DMS 273 (cell line): ENCODE results near the gene APIP.

Experiments used
- DNase-seq: peaks from one replicate; lab custom pipeline; 2025; ENCODE audit not compliant: unreplicated experiment; lab: John Stamatoyannopoulos, UW

Gene APIP, protein sequence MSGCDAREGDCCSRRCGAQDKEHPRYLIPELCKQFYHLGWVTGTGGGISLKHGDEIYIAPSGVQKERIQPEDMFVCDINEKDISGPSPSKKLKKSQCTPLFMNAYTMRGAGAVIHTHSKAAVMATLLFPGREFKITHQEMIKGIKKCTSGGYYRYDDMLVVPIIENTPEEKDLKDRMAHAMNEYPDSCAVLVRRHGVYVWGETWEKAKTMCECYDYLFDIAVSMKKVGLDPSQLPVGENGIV

DNA sequence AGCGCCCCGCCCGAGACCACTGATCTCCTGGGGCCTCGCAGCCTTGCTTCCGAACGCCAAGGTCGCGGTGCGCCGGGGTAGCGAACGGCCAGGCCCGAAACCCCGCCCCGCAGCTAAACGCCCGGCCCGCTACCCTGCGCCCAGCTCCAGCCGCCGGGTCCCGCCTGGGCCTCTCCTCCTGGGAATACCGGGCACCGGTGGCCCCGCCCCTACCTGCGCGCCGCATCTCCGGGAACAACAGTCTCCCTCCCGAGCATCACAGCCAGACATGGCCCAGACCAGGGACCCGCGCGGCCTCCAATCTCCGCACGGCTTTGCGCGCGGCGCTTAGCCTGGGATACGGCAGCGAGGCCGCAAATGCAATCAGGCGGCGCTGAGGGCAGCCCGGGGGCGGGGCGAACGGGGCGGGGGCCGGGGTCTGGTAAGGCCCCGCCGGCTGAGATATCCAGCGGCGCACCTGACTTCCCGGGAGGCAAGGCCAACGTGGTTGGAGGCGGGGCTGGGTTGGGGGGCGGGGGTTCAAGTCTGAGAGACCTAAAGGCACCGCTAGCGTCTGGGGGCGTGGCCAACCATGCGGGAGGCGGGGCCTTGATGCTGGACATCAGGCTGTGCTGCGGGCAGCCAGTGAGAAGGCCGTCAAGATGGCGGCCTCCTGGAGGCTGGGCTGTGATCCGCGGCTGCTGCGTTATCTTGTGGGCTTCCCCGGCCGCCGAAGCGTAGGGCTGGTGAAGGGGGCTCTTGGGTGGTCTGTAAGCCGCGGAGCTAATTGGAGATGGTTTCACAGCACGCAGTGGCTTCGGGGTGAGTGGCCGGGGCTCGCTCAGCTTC lies at the start of gene APIP, which contains the start of gene PDHX:
Gene APIP (minus strand): TSS at position 365 of the 828 bp plus-strand sequence. CDS start 95 bp downstream, at position 270.
Gene PDHX (plus strand): TSS at position 604 of the 828 bp plus-strand sequence. CDS start 38 bp downstream, at position 642.
- peak; percentile 97 for DNase-seq

DNA sequence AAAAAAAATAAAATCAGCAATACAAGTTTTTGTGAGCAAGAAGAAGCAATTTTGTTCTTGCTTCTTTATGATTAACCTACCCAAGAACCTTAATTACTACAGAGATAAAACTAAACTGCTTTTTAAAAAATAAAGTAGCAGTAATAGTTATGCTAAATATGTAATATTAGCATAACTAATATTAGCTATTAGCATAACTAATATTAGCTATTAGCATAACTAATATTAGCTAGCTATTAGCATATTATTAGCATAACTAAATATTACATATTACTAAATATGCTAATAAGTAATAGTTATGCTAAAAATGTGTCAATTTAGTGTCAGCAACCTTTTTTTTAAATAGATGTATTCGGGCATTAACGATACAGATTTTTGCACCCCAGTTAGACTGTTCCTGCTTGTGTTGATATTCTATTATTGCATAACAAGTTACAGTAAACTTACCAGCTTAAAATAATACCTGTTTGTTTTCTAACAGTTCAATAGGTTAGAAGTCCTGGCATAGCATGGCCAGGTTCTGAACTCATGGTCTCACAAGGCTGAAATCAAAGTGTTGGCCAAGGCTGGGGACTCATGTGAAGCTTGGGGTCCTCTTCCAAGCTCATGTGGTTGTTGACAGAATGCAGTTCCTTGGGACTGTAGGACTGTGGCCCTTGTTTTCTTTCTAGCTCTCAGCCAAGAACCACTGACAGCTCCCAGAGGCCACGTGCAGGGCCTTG lies 48.6 kb upstream of the APIP start:
- DNase-seq, result no peak

DNA sequence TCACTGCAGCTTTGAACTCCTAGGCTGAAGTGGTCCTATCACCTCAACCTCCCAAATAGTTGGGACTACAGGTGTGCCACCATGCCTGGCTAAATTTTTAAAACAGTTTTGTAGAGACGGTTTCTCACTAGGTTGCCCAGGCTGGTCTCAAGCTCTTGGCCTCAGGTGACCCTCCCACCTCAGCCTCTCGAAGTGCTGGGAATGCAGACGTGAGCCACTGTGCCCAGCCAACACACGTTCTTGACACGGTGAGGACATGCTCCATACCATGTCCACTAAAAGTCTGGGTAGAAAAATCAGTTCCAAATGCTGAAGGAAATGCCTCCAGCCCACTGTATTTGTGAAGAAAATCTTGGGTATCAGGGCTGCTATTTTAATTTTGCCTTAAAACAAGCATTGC lies 47.2 kb upstream of the APIP start:
- no peak for DNase-seq

DNA sequence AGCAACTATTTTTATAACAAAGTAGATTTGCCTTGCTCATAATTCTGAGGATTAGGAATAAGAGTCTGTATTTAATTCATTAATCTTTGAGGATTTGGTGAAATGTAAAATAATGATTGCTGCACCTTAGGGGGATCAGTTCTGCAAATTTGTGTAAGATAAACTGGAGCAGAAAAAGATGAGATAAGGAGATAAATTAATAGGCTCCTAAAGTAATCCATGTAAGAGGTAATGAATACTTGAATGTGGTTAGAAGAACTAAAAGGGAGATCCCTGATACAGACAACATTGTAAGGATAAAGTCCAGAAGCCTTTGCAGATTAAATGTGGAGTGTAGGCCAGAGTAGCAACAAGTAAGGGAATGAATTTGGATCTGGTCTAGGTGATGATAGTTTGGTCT lies 45.9 kb upstream of the APIP start:
- no peak for DNase-seq

DNA sequence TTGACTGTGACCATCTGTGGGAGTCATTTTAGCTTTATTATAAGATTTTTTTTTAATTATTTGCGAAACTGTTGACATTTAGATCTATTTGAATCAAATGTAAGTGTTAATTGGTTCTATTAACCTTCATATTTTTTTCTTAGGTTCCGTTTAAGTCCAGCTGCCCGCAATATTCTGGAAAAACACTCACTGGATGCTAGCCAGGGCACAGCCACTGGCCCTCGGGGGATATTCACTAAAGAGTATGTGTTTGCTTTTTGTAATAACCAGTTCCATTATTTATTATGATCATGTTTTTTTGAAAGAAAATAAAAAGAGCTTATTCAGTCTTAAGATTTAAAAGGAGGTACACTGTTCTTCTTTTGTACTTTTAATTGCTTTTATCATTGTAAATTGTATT lies 44.1 kb upstream of the APIP start:
- no peak for DNase-seq

DNA sequence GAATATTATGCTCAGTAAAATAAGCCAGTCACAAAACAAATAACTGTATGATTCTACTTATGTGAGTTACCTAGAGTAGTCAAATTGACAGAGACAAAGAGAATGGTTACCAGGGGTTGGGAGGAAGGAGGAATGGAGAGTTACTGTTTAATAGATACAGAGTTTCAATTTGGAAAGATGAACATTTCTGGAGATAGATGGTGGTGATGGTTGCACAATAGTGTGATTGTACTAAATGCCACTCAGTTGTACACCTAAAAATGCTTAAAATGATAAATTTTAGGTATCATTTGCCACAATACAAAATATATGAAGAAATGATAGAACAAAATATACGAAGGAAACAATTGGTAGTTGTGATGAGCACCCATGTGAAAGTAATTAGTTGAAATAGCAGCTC lies 43.6 kb upstream of the APIP start:
- no peak for DNase-seq

DNA sequence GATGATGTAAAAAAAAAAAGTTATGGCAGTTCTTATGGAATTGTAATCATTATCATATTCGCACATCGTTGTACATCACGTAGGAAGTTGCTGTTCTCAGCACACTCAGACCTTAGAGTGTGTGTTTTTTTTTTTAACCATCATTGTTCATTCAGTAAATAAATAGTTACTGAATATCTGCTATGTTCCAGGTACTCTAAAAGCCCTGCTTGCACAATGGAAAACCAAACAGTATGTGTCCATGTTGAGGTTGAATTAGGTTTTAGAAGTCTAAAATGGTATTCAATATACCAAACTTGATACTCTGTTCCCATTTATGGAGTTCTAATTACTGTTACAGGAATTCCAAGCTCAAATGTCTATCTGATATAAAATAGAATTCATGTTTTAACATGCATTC lies 41.4 kb upstream of the APIP start:
- no peak for DNase-seq

DNA sequence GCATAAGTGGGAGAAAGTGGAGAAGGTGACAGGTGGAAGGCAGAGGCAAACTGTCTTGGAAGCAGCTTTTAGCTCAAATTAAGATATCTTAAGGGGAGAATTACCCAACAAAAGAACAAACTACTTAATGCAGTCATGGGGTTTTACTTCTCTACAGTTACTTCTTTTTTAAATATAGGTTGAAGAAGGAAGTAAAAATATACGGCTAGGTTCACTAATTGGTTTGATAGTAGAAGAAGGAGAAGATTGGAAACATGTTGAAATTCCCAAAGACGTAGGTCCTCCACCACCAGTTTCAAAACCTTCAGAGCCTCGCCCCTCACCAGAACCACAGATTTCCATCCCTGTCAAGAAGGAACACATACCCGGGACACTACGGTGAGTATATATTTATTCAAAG lies 41.0 kb upstream of the APIP start:
- DNase-seq, result no peak

DNA sequence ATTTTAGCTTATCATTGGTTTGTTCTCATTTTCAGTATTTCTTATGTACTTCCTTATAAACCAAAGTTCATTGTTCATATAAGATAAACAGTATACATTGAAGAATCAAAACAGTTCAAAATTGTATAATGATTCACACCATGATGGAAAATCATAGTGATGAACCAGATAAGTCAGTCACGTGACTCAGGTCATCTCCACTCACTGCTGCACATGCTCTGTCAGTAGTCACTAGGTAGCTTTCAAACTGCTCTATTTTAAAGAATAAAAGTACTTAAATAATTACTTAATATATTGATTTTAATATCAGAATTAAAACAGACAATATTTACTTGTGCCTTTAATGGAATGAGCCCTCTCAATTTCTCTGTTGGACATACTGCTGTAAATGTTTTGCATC lies 37.8 kb upstream of the APIP start:
- no peak for DNase-seq

DNA sequence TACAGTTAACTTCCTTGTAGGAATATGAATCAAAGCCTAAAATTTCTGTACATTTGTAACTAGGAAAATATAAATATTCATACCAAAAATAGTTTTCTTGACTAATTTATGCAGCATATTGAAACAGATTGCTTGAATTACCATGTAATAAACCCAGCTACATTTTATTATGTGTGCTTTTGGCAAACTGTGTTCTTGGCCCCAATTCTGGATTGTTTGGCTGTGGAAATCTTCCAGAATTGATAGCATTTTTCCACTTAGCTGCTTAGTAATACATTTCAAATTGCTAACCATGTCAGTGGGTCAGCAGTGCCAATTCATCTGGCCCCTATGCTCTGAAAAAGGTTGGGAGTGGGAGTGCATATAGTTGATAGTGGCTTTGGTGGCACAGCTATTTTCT lies 32.5 kb upstream of the APIP start:
- no peak for DNase-seq

DNA sequence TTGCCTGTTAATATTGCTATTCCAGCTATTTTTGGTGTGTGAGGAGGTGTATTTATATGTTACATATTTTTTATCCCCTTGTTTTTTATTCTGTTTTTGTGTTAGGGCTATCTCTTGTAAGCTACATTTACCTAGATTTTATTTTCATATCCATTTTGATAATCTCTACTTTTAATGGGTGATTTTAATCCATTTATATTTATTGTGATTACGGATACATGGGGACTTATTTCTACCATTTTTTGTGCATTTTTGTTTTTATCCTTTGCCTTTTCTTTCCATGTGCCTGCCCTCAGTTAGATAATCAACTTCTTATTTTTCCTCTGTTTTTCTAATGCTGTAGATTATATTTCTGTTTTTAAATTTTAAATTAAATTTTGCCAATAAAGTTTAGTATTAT lies 28.5 kb upstream of the APIP start:
- no peak for DNase-seq

DNA sequence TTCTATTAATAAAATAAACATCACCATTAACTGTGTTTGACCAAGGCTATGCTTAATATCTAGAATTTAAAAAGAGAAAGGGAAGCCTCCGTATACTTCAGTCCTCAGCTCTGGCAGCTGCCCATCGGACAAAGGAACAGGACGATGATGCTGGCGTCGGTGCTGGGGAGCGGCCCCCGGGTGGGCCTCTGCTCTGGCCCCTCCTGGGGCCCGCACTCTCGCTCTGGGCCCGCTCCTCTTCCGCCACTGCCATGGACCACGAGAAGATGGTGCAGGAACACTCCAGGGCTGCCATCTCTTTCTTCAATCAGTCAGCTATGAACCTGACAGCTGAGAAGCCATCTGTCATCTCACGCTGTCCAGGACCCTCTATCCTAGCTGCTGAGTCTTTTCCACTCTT lies 25.5 kb upstream of the APIP start:
- no peak for DNase-seq

DNA sequence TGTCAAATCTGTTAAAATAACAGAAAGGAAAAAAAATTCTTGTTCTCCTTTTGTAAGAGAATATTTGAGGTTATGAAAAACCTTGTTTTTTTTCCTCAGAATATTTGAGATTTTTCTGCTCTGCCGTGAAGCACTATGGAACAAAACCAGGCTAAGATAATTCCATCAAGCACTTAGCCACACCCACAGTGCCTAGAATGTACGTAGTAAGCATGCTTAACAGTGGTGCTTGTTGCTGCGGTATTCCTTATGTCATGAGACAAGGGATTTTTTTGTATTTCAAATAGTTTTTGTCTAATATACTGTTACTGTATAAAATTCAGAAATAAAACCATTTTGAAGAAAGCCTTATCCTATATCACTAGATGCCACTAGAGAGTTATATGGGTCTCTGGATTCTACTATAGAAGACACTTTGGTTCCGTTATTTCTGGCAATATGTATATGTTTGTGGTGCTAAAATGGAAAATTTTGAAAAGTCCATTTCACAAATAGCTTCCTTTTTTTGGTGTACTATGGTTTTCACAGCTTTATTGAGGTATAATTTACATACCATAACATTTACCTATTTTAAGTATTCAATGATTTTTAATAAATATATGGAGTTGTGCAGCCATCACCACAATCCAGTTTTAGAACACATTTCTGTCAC lies 24.0 kb upstream of the APIP start:
- no peak for DNase-seq

DNA sequence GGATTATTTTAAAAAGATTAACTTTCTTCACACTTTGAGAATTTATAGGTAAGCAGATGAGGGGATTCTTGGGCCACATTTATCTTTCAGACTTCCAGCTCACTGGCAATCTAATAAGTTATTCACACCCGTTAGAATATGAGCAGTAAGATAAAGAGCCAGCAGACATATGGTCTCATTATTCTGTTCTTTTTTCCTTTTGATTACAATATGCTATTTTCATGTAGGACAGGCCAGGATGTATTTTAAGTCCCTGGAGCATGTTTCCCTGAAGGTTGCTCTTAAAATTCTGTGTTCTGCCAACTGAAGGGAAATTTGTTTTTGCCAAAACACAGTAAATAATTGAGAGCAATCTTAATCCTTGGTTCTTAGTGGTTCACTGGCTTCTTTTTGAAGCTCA lies 22.4 kb upstream of the APIP start:
- peak; percentile 35 for DNase-seq

DNA sequence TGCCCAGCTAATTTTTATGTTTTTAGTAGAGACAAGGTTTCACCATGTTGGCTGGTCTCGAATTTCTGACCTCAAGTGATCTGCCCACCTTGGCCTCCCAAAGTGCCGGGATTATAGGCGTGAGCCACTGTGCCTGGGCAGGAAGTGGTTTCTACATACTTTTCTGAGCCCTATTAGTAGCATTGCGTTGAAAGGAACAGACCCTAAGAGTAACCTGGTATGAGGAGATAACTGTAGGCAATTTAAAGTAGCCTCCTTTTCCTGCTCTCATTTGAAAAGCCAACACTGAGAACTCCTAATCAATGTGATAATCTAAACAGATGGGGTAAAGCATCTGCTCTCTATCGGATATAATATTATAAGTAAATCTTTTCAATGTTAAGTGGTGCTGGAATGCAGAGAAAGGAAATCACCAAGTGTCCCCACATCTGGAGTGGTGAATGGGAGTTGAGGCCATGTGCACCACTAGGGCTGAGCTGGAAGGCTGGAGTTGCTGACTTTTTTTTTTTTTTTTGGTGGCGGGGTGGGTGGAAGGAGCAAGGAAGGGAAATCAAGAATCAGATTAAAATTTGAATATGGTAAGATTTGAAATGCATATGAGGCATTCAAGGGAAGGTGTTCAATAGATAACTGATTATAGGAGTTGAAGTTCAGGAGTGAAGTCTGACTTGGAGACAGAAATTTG lies 20.9 kb upstream of the APIP start:
- DNase-seq, result peak; percentile 11

DNA sequence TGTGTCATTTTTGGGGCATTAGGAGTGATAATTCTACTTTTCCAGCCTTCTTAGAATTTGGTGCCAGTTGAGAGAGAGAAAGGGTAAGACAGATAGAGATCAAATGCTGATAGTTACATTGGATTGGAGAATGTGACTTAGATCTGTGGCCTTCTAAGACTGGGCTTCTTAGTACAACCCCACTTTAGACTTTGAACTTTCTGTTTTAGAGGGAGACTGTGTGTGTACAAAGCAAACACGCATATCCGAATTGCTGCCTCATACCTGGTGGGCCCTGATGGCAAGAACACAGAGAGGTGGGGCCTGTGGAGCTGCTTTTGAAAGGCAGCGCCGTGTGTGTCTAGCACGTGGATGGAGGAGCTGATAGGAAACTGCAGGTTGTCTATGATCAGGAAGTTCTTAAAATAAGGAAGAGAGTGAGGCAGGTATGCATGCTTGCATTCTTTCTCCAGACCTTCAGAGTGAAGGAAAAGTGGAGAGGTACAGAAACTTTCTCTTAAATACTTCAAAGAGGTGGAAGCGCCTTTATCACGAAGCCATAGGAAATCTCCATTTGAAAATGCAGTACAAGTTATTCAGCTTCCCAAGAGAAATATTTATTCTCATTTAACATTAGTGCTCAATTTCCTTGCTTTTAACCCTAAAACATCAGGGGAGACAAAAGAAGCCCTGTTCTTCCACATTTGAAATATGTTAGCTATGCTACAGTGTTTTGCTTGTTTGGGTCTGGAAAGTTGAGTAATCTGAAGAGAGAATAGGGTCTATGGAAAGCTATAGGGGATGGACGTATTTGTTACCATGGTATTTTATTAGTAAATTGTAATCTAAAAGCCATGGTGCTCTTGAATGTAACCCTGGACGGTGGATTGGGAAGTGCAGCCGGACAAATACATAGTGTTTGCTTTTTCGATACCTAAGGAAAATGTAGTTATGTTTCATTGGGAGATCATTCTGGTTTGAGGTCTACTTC lies 13.9 kb upstream of the APIP start:
- DNase-seq, result no peak

DNA sequence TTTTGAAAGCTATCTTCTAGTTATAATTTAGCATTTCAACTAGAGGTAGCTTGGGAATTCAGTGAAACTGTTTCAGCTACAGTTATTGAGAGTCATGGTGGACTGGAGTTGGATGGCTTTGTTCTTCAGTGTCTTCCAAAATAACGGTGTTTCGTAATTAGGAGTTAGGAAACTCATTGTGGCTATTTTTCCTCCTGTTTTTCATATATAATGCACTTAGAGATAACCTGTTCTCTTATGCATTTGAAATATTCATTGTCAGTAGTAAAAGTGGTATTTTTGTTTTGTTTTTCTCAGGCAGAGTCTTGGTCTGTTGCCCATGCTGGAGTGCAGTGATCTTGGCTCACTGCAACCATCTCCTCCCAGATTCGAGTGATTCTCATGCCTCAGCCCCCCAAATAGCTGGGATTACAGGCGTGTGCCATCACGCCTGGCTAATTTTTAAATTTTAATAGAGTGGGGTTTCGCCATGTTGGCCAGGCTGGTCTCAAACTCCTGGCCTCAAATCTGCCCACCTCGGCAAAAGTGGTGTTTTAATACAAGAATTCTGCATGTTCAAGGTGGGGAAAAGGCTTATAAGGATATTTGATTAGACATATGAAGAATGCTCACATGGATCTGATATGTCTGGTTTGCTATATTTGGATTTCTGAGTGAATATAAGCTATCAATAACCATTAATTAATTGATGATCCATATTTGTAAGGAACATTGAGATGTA lies 12.9 kb upstream of the APIP start:
- no peak for DNase-seq

DNA sequence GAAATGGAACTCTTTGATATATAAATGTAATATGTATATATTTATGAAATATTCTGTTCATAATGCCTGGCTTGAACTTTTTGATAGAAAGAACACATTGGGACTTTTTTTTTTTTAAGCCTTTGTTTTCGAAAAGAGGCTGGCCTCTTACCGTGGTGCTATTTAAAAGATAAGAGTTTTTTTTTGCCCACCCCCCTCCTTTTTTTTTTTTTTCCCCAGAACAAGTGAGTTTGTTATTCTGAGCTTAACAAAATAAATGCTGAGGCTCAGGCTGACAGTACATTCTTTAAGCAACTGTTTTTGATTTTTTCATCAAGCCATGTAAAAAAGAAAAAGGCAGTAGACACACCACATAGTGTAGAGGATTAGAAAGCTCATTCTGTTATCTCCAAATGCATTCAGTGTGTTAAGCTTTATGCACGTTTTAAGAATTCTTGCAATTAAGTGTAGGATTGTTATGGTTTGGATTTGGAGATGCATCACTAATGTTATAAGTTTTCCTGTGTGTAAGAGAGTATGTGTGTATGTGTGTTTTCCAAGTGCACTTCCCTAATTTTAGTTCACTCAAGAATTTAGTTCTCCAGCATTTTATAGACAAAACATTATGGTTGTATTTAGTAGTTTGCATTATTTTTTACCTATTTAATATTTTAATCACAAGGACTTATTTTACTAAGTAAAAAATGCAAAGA lies 12.2 kb upstream of the APIP start:
- no peak for DNase-seq

DNA sequence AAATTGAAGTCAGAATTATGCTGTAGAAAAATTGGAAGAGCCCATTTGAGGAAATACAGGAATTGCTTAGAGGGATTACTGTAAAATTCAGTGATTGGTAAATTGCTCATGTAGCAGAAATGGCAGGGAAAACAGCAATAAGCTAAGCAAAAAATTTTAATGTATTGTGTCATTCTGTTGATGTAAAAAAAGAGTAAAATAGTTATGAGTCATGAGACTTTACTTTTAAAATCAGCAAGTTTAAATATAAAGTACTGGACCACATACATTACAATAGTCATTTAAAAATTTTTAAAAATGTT lies 10.6 kb upstream of the APIP start:
- DNase-seq, result no peak
